Fibroblast of pulmonary artery (primary cell): ENCODE data around the gene PKHD1.

Source experiments
- DNase-seq: peaks from one replicate; pipeline ENCODE4 v3.0.0-alpha.2; 2010; ENCODE audit warnings: low read depth
- H3K4me3 ChIP-seq: replicated peaks from 2 replicates; pipeline ENCODE4 v1.5.1; 2011; ENCODE audit warnings: low read depth, mild to moderate bottlenecking, control low read depth, low read length, moderate library complexity
- CTCF ChIP-seq: IDR thresholded peaks from 2 replicates; pipeline ENCODE4 v1.5.1; 2011; ENCODE audit warnings: mild to moderate bottlenecking, control low read depth, low read length, inconsistent platforms; ENCODE audit errors: missing control alignments

PKHD1 gene

GRCh38 chr6:52009466-52010140, 77.8 kb downstream of the PKHD1 start:
- no peak for DNase-seq
- TF ChIP-seq CTCF, result no peak
- no peak overlapping the region for H3K4me3 ChIP-seq

- TF ChIP-seq CTCF, result no peak
- no peak for DNase-seq
- no peak overlapping the region for H3K4me3 ChIP-seq
Measured at GRCh38 chr6:52000064-52000463, 87.3 kb downstream of the PKHD1 start.

GRCh38 chr6:51996296-51996947, 91.0 kb downstream of the PKHD1 start:
- DNase-seq, result no peak
- no peak for TF ChIP-seq CTCF
- H3K4me3 ChIP-seq, result no peak overlapping the region

GRCh38 chr6:51995214-51995755, 92.1 kb downstream of the PKHD1 start:
- no peak for TF ChIP-seq CTCF
- DNase-seq, result no peak
- no peak overlapping the region for H3K4me3 ChIP-seq

GRCh38 chr6:51992876-51993275, 94.5 kb downstream of the PKHD1 start:
- TF ChIP-seq CTCF, result no peak
- DNase-seq, result no peak
- no peak overlapping the region for H3K4me3 ChIP-seq

- no peak for TF ChIP-seq CTCF
- H3K4me3 ChIP-seq, result no peak overlapping the region
- no peak for DNase-seq
Measured at GRCh38 chr6:51989789-51990188, 97.6 kb downstream of the PKHD1 start.
